Measurements from ENCODE around the gene B9D2. TPM values are rescaled to one million over a fixed set of nuclear protein-coding genes. Genes with fewer than 3 reads are reported as not detected.

Gene B9D2
- total and polyA plus RNA-seq, 9 donors = 0.83 to 7.2 (median 4.7) TPM

- 87 to 90% (median 87%) methylated on average over 5 of the region's 5 CpGs for WGBS, 3 donors
- Histone ChIP-seq H3K27me3 (no peaks in the 10 kb centered on the region), H3K4me3 (no peak overlapping the region), H3K36me3 (no peaks in the 10 kb centered on the region), H3K4me1 (ENCODE audit: insufficient read depth) (no peaks in the 10 kb centered on the region), H3K27ac (no peak overlapping the region), H3K9me3 (no peaks in the 10 kb centered on the region)
- DNase-seq = no peak
- intact Hi-C loops (cut with DNase I) = no loop called here
- TF ChIP-seq EP300 (IDR thresholded peaks at IDR 0.05) = no peak
- no peak for TF ChIP-seq CTCF (IDR thresholded peaks at IDR 0.05)
- TF ChIP-seq POLR2A (IDR thresholded peaks at IDR 0.05) = no peak
These were observed 31.5 kb downstream of the B9D2 start for GRCh38 chr19:41332468-41332867.

GRCh38 chr19:41332000-41332399 lies 31.9 kb downstream of the B9D2 start:
- TF ChIP-seq EP300 (IDR thresholded peaks at IDR 0.05) = no peak
- TF ChIP-seq POLR2A (IDR thresholded peaks at IDR 0.05) = no peak
- no peak for TF ChIP-seq CTCF (IDR thresholded peaks at IDR 0.05)
- WGBS, 3 donors = 93 to 94% (median 94%) methylated on average over 16 of the region's 16 CpGs
- no peak overlapping the region for H3K4me3 ChIP-seq
- H3K9me3 ChIP-seq = no peaks in the 10 kb centered on the region
- intact Hi-C loops (cut with DNase I) = no loop called here
- H3K36me3 ChIP-seq = no peaks in the 10 kb centered on the region
- no peak for DNase-seq
- no peaks in the 10 kb centered on the region for H3K4me1 ChIP-seq (ENCODE audit: insufficient read depth)
- no peaks in the 10 kb centered on the region for H3K27me3 ChIP-seq
- H3K27ac ChIP-seq = no peak overlapping the region

GRCh38 chr19:41330946-41331678 lies 32.8 kb downstream of the B9D2 start:
- intact Hi-C loops (cut with DNase I) = no loop called here
- Histone ChIP-seq H3K4me1 (ENCODE audit: insufficient read depth) (peaks cover 2% of the 10 kb centered on the region), H3K27ac (no peak overlapping the region), H3K4me3 (no peak overlapping the region), H3K27me3 (no peaks in the 10 kb centered on the region), H3K9me3 (no peaks in the 10 kb centered on the region), H3K36me3 (no peaks in the 10 kb centered on the region)
- TF ChIP-seq POLR2A (IDR thresholded peaks at IDR 0.05) (no peak), EP300 (IDR thresholded peaks at IDR 0.05) (no peak), CTCF (IDR thresholded peaks at IDR 0.05) (no peak)
- WGBS, 3 donors = 74 to 83% (median 77%) methylated on average over 41 to 47 of the region's 47 CpGs
- DNase-seq = peak in 1 of 5 donors; percentile 23

- Histone ChIP-seq H3K36me3 (no peaks in the 10 kb centered on the region), H3K27ac (no peak overlapping the region), H3K9me3 (no peaks in the 10 kb centered on the region), H3K27me3 (no peaks in the 10 kb centered on the region), H3K4me1 (ENCODE audit: insufficient read depth) (peaks cover 5% of the 10 kb centered on the region), H3K4me3 (no peak overlapping the region)
- intact Hi-C loops (cut with DNase I) = no loop called here
- WGBS, 3 donors = 86 to 96% (median 92%) methylated on average over 4 of the region's 4 CpGs
- TF ChIP-seq CTCF (IDR thresholded peaks at IDR 0.05) = no peak
- TF ChIP-seq POLR2A (IDR thresholded peaks at IDR 0.05) = no peak
- TF ChIP-seq EP300 (IDR thresholded peaks at IDR 0.05) = no peak
- DNase-seq = no peak
These were observed 33.5 kb downstream of the B9D2 start for GRCh38 chr19:41330481-41330880.

All from ovary (tissue), 9 donors.